Stimulated activated CD4-positive, alpha-beta T cell treated with anti-CD3 and anti-CD28 coated beads, TNF-alpha, amount 100 ng/mL, for 24 hours (primary cell): ENCODE measurements around the gene ADAMTS19.
"Not testable (repeated sequence)": the region's sequence is repeated elsewhere in the genome, so short reads cannot be mapped to it uniquely, and the experiment has no call there.

Experiments
- DNase-seq, 3 experiments: peaks; one replicate each; pipeline ENCODE4 v3.0.0-alpha.2; 2020; ENCODE audit warnings: low read depth in 3 of 3

The ADAMTS19 gene

DNA sequence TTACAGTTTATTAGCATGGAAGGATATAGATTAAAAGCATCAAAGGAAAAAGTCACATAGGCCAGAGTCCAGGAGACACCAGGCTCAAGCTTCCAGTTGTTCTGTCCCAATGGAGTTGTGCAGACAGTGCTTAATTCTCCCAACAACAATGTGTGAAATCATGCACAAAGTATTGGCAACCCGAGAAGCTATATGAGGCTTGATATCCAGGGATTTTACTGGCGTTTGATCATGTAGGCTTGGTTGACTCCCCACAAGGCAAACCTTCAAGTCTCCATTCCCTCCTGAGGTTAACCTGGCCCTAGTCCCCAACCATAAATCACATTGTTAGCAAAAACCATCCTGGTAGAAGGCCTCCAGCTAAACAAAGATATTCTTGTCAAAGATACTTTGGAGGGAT is 141.5 kb downstream of the ADAMTS19 start:
- DNase-seq, result no peak

DNA sequence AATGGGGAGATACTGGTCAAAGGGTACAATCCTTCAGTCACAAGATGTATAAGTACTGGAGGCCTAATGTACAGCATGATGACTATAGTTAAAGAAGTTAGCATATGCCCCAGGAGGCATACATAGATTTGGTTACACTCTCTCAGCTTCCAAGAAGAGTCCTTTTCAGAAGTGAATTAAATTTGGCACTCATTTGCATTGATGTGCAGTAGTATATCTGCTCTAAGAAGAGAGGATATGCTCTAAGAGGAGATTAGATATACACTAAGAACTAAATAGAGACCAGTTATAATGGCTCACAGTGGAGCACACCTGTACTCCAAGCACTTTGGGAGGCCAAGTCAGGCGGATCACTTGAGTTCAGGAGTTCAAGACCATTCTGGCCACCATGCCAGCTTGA is 148.3 kb downstream of the ADAMTS19 start:
- DNase-seq, result no peak

DNA sequence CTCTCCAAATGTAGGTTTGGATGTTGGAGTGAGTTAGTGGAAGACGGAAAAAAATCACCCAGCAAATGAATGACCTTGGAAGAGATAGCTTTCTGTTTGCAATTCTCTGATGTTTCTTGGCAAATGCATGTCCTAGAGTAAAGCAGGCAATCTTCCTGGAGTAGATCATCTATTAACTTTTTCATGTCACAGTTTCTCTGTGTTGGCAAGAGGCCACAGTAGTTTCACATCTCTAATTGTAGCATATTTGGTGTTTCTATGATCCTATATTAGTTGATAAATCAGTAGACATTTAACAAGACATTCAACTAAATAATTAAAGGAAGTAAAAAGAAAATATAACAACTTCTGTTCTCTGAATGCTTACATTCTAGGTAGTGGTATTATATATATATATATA is 149.6 kb downstream of the ADAMTS19 start:
- DNase-seq, result no peak

DNA sequence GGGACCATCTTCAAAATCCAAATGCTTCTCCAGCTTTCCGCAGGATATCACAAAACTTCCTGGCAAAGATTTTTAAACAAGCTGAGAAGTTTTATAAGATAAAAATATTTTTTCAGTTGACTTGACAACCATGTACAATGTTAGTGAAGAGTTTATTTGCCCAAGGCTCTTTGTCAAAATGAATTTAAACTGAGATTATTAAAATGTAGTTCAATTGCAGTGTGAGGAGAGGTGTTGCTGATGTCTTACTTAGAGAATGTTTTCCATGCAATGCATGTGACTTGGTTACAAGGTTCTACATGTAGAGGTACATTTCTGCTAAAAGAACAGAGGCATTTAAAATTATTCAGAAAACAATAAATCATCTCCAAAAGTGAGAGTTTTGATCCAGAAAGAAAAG is 156.4 kb downstream of the ADAMTS19 start:
- no peak for DNase-seq

DNA sequence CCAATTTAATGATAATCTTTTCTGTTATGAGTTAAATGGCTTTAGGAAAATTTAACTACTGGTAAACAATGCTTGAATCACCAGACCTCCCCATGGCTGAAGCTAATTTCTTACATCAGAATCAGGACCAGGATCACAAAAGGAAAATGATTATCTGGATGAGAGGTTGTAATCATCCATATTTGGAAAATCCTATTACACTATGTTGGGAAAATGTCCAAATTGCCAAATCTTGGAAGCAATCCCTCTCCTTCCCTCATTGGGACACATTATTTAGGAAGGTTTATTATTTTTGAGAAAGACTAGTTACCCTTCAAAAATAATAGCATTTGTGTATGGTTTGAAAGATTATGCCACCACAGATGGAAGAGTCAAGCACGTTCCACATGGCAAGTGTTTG is 157.1 kb downstream of the ADAMTS19 start:
- no peak for DNase-seq

DNA sequence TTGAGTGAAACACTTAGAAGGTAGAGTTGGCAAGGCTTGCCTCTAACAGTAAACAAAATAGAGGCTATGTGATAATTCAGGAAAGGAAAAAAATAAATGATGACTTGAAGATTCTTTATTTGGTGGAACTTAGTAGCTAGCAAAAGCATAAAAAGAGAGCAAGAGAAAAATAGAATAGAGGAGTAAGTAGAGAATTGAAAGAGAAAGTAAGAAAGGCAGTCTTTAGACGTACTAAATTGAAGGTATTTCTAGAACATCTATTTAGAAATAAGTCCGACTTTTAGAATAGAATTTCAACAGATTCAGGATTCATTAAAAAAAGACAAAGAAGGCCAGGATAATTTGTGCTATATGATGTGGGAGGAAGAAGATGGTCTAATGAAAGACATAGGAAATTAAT is 159.7 kb downstream of the ADAMTS19 start:
- DNase-seq, result no peak

DNA sequence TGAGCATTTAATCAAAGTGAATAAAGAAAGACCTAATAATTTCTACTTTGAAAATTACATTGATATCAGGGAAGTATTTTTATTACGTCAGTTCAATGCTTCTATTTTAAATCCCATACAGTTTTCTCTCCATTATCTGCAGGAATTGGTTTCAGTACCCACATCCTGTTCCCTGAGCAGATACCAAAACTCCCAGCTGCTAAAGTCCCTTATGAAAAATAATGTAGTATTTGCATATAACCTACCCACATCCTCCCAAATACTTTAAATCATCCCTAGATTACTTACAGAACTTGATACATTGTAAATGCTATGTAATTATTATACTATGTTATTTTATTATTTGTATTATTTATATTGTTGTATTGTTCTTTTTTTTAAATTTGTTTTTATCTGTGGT is 162.4 kb downstream of the ADAMTS19 start:
- DNase-seq, result no peak

DNA sequence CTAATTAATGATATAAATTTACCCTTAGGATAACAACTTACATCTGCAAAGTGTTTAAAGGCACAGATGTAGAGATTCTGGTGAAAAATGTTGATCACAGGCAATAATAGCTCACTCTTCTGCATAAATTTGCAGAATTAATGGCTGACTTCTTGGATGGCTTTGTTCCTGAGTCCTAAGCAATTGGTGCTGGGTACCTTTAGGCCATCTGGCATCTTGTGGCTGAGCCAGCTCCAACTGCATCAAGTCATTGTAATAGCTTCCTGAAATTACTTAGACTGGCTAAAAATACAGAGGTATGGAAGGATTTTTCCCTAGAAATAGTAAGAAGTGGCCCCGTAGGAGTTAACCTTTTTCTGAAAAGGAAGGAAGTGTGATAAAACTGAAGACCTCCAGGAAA is 169.5 kb downstream of the ADAMTS19 start:
- DNase-seq, result no peak

DNA sequence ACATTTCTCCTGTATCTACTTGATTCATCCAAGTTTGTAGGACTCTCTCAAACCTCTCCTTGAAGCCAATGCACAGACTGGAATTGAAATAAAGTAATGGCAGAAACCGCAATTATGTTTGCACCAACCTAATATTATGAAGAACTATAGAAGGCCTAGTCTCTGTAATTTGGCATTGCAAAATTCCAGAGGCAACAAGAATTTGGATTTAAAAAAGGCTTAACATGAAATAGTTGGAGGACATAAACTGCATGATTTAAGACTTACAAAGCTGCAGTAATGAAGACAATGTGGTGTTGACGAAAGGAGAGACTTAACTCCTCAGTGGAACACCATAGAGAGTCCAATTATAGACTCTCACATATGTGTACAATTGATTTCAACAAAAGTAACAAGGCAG is 170.0 kb downstream of the ADAMTS19 start:
- DNase-seq, result no peak

DNA sequence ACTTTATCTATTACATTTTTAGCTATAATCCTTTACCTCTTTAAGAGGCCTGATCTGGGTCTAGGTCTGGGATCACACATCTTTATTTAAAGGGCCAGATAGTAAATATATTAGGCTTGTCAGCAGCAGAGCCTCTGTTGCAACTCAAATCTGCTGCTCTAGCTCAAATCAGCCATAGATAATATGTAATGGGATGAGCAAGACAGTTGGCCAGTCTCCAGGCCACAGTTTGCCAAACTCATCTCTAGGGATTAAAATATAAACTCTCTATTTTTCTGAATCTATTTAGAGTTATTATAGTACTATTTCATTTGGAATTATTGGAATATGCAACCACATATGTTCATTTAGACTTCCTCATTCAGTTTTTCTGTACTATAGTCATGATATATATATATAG is 171.9 kb downstream of the ADAMTS19 start:
- no peak for DNase-seq

DNA sequence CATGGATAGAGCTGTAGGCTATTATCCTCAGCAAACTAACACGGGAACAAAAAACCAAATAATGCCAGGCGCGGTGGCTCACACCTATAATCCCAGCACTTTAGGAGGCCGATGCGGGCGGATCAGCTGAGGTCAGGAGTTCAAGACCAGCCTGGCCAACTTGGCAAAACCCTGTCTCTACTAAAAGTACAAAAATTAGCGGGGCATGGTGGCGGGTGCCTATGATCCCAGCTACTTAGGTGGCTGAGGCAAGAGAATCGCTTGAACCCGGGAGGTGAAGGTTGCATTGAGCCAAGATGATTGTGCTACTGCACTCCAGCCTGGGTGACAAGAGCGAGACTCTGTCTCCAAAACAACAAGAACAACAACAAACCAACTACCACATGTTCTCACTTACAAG is 177.4 kb downstream of the ADAMTS19 start:
- not testable (repeated sequence) for DNase-seq

DNA sequence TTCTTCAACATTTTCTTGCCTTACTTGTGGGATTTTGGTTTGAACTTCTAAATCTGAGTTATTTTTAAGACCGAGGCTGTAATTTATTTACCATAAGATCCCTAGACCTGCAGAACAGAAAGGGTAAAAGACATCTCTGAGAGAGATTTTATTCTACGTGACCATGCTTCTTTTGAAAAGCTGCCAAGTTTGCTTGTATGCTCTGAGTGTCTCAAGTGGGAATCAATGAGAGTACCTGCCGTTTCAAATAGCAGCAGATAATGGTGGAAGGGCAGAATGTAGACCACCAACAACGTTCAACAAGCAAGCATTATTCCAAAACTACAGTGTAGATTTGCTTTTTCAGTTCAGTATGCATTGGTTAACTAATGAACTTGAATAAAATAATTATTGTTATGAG is 179.2 kb downstream of the ADAMTS19 start:
- no peak for DNase-seq

DNA sequence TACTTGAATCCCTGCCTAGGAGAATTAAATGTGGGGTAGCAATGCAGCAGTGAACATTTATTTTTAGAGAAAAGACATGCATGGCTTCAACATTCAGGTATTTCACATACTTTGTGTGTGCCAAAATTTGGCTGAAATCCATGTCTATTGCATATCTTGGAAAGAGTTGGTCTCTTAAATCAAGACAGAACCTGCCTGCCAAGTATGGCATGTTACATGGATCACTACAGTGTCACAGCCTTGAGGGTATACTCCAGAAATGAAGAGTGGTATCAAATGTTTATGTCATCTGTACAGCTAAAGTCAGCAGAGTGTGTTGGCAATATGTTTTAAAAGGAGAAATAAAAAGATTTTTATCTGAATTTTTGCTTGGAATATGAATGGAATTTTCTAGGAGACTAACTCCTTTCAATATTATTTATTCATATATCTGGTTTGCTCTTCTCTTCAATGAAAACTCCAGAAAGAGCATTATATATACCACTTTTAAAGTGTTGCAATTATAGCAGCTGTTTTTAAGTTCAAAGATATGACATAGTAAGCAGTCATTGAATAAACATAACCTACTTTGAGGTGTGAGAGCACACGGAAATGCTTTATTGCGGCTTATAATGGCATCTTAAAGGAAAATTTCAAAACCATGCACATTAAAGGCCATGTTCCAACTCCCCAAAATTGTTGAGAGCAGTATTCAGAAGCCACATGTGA is 192.4 kb downstream of the ADAMTS19 start:
- DNase-seq, result no peak

DNA sequence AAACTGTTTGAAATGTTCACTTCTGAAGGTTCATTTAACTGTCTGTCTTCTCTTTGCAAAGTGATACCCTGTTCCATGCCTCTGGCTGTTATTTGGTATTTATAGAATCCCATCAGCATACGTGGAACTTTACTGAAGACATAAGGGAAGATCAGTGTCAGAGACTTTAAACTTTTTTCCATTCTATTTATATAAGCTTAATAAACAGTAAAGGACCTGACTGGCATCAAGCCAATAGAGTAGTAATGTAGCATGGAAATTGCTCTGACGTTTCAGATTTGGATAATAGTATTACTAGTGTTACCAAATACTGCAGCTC is 192.9 kb downstream of the ADAMTS19 start:
- DNase-seq, result no peak

DNA sequence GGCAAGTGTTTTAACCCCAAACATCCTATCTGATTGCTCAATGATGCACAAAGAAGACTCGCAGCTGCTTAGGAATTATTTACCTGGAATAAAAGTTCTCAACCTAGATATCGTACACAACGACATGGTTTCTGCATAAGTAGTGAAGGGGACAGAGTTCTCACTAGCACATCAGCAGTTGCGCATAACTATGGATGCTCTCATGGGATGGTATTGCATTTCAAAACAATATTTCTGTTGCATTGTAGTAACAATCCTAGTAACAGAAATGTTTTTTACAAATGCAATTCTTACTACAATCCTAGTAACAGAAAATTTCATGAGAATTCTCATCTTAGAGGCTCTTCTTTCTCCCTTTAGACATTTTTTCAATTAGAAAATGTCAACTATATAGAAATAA is 193.3 kb downstream of the ADAMTS19 start:
- DNase-seq, result no peak

DNA sequence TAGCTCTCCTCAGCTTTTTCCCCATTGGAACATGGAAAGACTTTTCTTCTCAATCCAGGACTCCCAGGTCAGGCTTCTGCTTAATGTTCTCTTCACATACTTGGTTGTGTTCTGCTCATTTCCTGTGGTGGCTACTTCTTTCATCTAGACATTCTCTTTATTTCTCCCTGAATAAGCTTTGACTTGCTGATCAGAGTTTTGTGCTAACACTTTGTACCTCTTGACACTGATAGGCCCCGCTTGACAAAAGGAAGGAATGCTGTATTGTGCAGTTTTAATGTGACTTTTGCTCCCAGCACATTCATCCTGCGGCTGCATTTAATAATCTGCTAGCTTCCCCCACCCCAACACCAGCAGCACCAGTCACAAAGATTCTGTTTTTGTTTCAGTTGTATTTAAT is 196.9 kb downstream of the ADAMTS19 start:
- DNase-seq, result no peak

DNA sequence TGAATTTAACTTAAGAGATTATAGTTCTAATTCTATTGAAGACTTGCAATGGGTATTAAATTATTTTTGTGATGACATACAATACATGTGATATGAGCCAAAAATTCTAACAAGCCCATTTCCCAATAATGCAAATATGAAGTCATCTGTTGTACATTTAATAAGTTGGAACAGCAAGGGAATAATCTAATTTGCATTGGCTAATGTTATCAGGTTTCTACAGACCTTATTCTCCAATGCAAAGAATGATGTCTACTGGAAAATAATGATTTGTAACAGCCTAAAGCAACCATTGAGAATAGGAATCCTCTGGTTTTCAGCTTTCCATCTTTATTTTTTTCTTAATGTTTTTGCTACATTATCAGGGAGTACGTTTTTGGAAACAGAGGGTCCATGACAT is 198.7 kb downstream of the ADAMTS19 start:
- no peak for DNase-seq

DNA sequence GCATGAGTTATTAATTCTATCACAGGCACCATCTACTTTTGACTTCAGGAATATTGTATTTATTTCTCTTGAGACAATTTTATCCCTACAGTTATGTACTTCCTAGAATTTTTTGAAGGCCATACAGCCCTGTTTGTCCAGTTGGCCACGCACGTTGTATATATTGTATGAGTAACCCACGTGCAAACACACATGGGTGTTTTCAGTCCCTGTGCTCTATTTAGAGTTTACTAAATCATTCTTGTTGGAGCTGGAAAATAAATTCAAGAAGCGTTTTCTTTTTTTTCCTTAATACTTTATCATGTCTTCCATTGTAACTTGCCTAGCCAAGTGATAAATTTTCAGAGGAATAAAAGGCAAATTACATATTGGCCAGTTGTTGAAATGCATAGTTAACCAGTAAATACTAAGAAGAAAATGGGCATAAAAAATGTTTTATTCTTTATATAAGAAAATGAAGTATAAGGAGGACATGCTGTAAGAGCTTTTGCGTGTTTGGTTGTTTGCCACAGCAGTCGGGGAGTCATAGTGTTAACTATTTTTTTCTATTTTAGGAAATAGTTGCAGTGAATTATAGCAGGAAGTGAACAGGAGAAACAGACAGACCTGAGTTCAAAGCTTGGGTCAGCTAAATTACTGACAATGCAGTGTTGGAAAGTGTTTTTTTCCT is 201.4 kb downstream of the ADAMTS19 start:
- DNase-seq, result no peak

DNA sequence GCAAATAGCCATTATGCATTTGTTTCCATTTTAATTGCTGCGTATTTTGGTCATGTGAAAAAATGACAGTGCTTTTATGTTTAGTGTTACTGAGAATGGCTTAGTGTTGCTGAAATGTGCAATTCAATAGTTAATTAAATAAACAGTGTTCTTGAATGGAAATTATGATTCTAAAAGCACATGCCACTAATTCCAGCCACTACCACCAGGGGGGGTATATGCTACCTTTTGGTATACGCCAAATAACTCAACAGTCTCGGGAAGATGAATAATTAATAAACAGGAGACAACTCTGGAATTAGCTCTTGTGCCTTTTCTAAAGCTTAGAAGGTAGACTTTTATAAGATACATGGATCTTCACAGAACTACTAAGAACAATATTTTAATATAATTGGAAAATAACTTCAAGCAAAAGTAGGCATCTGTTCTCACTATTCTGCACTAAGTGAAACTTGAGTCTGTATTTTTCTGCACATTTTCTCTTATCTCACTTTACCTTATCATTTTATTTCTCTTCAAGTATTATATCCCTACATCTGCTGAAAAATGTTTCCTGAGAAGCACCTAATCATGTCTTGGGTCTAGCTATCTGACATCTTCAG is 204.3 kb downstream of the ADAMTS19 start:
- peak; percentile 8 to 25 (median 8) for DNase-seq

DNA sequence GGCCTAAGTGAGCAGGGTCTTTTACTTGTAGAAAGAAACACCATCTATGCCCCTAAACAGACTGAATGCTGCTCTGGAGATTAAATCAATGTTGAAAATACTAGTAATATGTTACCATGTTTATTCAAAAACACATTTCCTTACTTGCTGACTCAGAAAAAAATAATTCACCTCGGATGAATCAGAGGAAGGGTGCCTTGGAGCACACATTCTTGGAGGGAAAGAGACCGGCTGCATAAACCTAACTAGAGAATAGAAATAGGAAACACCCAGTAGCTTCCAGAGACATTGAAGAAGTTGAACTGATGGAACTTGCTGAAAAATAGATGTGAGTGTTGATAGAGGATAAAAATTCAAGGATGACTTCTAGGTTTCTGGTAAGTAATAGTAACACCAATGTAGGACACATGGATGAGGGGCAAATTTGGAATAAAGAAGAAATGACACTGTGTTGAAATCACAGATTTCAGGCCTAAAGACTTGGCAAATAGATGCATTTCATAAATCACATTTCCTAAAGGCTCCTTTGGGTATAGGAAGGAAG is 210.9 kb downstream of the ADAMTS19 start:
- no peak for DNase-seq

DNA sequence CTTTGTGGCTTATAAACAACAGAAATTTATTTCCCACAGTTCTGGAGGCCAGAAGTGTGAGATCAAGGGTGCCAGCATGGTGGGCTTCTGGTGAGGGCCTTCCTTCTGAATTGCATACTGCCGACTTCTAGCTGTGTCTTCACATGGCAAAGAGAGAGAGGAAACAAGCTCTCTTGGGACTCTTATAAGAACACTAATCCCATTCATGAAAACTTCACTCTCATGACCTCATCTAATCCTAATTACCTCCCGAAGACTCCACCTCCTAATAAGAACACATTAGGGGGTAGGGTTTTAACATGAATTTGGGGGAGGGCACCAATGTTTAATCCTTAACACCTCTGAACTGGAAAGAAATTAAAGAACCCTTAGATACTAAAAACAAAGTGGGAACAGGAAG is 211.9 kb downstream of the ADAMTS19 start:
- DNase-seq, result no peak

DNA sequence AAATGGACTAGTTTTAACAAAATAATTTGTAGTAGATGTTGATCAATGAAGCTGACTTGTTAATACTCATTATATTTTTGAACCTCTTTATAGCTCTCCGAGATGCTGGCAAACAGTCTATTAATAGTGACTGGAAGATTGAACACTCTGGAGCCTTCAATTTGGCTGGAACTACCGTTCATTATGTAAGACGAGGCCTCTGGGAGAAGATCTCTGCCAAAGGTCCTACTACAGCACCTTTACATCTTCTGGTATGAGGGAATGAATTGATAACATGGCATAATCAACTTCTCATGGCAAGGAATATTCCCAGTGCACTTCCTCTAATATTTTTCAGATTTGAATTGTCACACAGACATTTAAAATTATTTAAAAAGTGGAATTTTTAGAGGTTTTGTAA is 219.6 kb downstream of the ADAMTS19 start:
- no peak for DNase-seq

DNA sequence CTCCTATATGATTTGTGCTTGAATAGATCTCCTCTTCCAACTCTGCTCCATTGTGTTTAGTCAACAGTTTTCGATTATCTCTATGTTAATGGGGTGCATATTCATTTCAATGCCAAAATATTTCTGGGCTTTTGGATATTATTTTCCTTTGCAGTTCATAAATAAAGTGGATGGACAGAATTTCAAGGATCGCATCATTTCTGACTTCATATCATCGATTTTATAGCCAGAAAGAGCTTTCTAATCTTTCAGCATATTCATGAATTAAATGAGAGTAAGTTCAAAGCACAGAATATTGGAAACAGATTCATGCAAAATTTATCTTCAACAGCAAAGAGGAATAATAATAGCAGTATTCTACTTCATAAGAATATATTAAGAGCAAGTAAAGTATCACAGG is 227.8 kb downstream of the ADAMTS19 start:
- DNase-seq, result no peak
